ENCODE measurements around the gene CCDC137.

The CCDC137 gene

GRCh38 chr17:81682565-81683207 is 16.1 kb downstream of the CCDC137 start:
- DNase-seq (ENCODE audit: low read depth in 2 of 2) = no peak

DNA sequence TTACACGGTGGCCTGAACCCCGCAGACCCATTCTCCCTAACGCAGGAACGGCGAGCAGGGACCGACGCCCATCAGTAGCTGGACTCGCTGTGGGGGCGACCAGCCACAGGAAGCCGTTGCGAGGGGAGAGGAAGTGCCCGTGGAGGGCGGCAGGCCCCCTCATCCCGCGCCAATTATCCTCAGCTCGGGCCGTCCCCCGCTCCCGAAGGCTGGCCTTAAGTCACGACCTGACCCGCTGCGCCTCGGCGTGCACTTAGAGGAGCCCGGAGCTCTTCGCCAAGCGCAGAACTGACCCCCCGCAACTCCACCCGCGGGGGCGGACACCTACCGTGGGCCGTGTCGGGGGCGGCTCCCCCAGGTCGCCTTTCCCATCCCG is 16.7 kb downstream of the CCDC137 start:
- DNase-seq (ENCODE audit: low read depth in 2 of 2) = no peak

- peak; percentile 95 to 96 for DNase-seq (ENCODE audit: low read depth in 2 of 2)
Measured at GRCh38 chr17:81683584-81684441, 17.3 kb downstream of the CCDC137 start, which contains the start of the genes ARL16 and HGS. ARL16 (minus strand) TSS chr17:81683797; CDS start chr17:81683753, 44 bp downstream. HGS (plus strand) TSS chr17:81684011; CDS start chr17:81684067, 56 bp downstream.

DNA sequence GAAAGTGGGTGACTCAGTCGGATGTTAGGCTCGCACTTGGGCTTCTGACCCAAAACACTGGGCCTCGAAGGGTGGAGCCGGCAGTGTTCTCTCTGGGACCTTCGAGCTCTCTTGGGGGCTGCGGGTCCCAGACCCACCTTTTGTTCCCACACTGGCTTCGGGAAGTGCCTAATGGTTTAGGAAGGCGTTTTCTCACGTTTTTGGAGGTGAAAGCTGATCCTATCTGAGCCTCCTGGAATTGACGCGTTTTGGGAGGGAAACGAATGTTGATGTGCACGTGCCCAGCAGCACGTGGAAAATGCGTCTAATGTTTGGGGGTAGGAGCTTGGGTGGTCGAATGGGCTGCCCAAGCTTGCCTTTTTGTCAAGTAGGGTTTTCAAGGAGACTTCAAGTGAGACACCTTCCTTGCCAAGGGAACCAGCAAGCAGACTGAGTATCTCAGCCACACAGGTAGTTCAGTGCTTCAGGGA is 17.9 kb downstream of the CCDC137 start:
- DNase-seq (ENCODE audit: low read depth in 2 of 2) = no peak

DNA sequence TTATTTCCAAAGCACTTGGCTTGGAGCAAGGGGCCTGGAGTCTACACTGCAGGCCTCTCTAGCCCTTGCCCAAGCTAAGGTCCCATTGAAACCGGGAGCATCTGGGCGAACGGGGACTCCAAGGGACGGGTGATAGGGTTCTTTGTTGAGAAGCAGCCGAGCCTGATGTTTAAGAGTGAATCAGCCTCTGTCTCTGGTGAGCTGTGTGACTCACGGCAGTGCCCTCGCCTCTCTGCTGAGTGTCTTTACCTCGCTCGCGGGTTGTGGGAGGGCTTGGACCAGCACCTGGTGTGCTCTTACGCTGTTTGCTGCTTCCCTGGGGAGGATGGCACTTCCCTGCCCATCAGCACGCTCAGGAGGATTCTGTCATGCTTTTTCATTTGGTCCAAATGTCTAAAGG is 18.6 kb downstream of the CCDC137 start:
- DNase-seq (ENCODE audit: low read depth in 2 of 2) = peak; percentile 51 to 52

- no peak for DNase-seq (ENCODE audit: low read depth in 2 of 2)
Measured at GRCh38 chr17:81686614-81687013, 20.1 kb downstream of the CCDC137 start.

DNA sequence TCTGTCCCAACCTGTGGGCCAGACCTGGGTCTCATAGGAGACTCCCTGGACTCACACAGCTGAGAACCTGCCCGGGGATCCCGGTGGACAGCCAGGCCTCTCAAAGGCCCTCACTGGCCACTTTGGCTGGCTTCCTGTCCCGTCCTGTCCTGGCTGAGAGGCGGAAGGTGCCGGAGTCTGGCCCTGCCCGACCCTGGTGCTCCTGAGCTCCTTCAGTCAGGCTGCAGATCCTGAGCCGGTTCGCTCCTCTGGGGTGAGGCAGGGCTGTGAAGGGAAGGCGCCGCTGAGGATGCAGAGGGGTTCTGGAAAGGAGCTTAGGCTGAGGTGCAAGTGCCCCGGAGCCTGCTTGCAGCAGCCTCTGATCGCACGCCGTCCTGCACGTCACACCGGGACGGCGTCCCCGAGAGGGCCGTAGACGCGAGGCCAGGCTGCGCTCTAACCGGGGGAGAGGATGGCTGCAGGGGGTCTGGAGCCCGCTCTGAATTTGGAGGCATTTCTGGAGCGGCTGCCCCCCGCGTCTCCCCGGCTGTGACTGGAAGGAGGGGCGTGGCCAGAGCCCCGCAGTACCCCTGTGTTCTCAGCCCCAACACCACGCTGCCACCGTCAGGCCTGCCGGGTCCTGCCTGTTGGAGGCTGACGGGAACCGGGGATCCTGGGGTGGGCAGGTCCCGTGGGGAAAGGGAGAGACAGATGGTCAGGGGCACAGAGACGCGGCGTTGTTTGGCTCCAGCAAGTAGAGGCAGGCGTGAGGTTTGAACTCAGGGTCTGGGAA is 21.4 kb downstream of the CCDC137 start:
- DNase-seq (ENCODE audit: low read depth in 2 of 2) = no peak

GRCh38 chr17:81688616-81689015 is 22.1 kb downstream of the CCDC137 start:
- no peak for DNase-seq (ENCODE audit: low read depth in 2 of 2)

DNA sequence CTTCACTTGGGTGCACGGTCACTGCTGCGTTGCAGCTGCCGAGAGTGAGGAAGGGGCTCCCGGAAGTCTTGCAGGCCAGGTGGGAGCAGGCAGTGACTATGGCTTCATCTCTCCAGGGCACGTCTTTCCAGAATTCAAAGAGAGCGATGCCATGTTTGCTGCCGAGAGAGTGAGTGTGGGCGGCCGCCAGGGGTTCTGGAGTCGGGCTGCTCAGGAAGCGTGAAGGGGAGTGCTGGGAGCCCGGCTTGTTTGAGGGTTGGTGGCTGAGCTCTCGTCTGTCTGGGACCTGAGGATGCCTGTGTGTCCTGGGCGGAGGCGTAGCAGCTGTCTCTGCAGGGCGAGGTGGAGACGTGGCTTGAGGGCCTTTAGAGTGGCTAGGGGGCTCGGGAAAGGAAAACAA is 23.5 kb downstream of the CCDC137 start:
- DNase-seq (ENCODE audit: low read depth in 2 of 2) = no peak

GRCh38 chr17:81690549-81690948 is 24.0 kb downstream of the CCDC137 start:
- no peak for DNase-seq (ENCODE audit: low read depth in 2 of 2)

- DNase-seq (ENCODE audit: low read depth in 2 of 2) = no peak
Measured at GRCh38 chr17:81691196-81691595, 24.7 kb downstream of the CCDC137 start.

- no peak for DNase-seq (ENCODE audit: low read depth in 2 of 2)
Measured at GRCh38 chr17:81691608-81692007, 25.1 kb downstream of the CCDC137 start.

- DNase-seq (ENCODE audit: low read depth in 2 of 2) = no peak
Measured at GRCh38 chr17:81693509-81694210, 27.1 kb downstream of the CCDC137 start.

GRCh38 chr17:81694810-81695209 is 28.3 kb downstream of the CCDC137 start:
- no peak for DNase-seq (ENCODE audit: low read depth in 2 of 2)

- DNase-seq (ENCODE audit: low read depth in 2 of 2) = no peak
Measured at GRCh38 chr17:81695211-81695610, 28.7 kb downstream of the CCDC137 start.

- no peak for DNase-seq (ENCODE audit: low read depth in 2 of 2)
Measured at GRCh38 chr17:81695801-81696200, 29.3 kb downstream of the CCDC137 start.

DNA sequence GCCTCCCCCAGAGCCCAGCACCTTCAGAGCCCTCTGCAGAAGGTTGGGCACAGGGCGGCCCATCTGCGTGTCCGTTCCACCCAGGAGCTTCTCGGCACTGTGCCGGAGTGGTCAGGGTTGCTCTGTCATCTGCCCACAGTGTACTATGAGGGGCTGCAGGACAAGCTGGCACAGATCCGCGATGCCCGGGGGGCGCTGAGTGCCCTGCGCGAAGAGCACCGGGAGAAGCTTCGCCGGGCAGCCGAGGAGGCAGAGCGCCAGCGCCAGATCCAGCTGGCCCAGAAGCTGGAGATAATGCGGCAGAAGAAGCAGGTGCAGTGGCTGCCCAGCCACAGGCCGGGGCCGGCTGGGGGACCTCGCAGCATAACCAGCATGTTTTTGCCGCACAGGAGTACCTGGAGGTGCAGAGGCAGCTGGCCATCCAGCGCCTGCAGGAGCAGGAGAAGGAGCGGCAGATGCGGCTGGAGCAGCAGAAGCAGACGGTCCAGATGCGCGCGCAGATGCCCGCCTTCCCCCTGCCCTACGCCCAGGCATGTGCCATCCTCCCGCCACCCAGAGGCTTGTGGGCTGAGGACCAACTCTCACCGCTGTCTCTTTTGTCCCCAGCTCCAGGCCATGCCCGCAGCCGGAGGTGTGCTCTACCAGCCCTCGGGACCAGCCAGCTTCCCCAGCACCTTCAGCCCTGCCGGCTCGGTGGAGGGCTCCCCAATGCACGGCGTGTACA is 29.8 kb downstream of the CCDC137 start:
- no peak for DNase-seq (ENCODE audit: low read depth in 2 of 2)

GRCh38 chr17:81697261-81698044 is 30.9 kb downstream of the CCDC137 start:
- DNase-seq (ENCODE audit: low read depth in 2 of 2) = no peak

DNA sequence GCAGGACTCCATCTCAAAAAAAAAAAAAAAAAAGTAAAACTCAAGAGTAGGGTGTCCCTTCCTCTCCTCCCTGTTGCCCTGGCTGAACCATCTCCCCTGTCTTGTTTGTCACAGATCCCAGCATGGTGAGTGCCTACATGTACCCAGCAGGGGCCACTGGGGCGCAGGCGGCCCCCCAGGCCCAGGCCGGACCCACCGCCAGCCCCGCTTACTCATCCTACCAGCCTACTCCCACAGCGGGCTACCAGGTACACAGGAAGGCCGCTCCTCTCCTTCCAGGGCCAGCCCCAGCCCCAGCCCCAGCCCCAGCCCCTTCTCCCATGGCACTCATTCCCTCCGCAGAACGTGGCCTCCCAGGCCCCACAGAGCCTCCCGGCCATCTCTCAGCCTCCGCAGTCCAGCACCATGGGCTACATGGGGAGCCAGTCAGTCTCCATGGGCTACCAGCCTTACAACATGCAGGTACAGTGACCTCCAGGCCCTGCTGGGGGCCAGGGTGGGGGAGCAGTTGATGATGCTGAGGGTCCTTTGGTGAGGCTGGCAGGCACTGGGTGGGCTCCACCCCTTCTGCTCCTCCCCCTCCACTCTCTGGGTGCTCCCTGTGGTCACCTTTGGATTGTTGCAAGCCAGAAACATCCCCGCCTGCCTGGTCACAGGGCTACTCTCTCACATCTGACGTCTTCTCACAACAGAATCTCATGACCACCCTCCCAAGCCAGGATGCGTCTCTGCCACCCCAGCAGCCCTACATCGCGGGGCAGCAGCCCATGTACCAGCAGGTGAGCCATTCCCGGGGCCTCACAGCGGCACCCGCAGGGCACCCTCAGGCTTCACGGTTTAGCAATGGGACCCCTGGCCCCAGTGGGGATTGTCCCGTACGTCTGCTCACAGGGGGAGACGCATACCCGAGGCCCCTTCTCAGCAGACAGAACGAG is 34.1 kb downstream of the CCDC137 start:
- no peak for DNase-seq (ENCODE audit: low read depth in 2 of 2)

All from stimulated activated CD4-positive, alpha-beta T cell treated with anti-CD3 and anti-CD28 coated beads, Interleukin-4, amount 100 ng/mL, for 48 hours (primary cell).